HFFc6 (cell line): ENCODE measurements around the gene BICDL1. TPM values are rescaled to one million over a fixed set of nuclear protein-coding genes. Genes with fewer than 3 reads are reported as not detected.

Experiments used
- DNase-seq: peaks from one replicate; pipeline ENCODE4 v3.0.0-alpha.2; 2018
- H3K27ac Mint-ChIP-seq: 2 replicates; pipeline ENCODE4 v1.8.0; 2020; ENCODE audit warnings: mild to moderate bottlenecking, mixed read lengths
- H3K27me3 Mint-ChIP-seq: 2 replicates; pipeline ENCODE4 v1.8.0; 2021; ENCODE audit warnings: mild to moderate bottlenecking, moderate library complexity, mixed read lengths; ENCODE audit not compliant: insufficient read depth
- H3K36me3 Mint-ChIP-seq: 2 replicates; pipeline ENCODE4 v1.8.0; 2021; ENCODE audit warnings: low read depth, mixed read lengths
- H3K4me1 Mint-ChIP-seq: 2 replicates; pipeline ENCODE4 v1.8.0; 2020; ENCODE audit warnings: low read depth, mixed read lengths
- H3K4me3 Mint-ChIP-seq: 2 replicates; pipeline ENCODE4 v1.8.0; 2020; ENCODE audit warnings: mild to moderate bottlenecking, moderate library complexity, mixed read lengths
- H3K9me3 Mint-ChIP-seq: 2 replicates; pipeline ENCODE4 v1.8.0; 2020; ENCODE audit warnings: mild to moderate bottlenecking, mixed read lengths
- CTCF ChIP-seq: fragments of 200-600 bp; sonication (generic); IDR thresholded peaks from 2 replicates; pipeline ENCODE4 v1.5.0; 2021; ENCODE audit warnings: antibody characterized with exemption, mild to moderate bottlenecking
- long read RNA-seq: library from polyadenylated mRNA; unstranded; transcript quantifications from one replicate; pipeline ENCODE4 v2.0.0, GENCODE V29; 2019
- total RNA-seq, 6 experiments: library from RNA; stranded (reverse); fragmentation: NEBNext Ultra II Directional; extraction: Animal tissue kit (Norgen Biotek cat#: 25700); gene quantifications; 2 replicates in 1 of 6; 3 replicates in 5 of 6; pipeline ENCODE4 v1.2.3, GENCODE V29; 2021

The BICDL1 gene
- total RNA-seq = under 1 TPM in 1 of 6 experiments, not detected in 5; 0.05 TPM
- long read RNA-seq = 0 reads

GRCh38 chr12:119988472-119989360, at the start of gene BICDL1:
TSS of gene BICDL1 (plus strand) at chr12:119989236. CDS start at chr12:119989869, 633 bp downstream.
- H3K27ac Mint-ChIP-seq = no peak within 1 kb of the TSS
- peak; percentile 29 for DNase-seq
- peaks cover 22% of the 10 kb centered on the region for H3K27me3 Mint-ChIP-seq
- TF ChIP-seq CTCF = peak; percentile 44
- no peaks in the 10 kb centered on the region for H3K9me3 Mint-ChIP-seq
- peak within 1 kb of the TSS; percentile 79 for H3K4me3 Mint-ChIP-seq
- no peaks in the 10 kb centered on the region for H3K36me3 Mint-ChIP-seq
- peaks cover 8% of the 10 kb centered on the region; the same call in 1 of the 2 replicates for H3K4me1 Mint-ChIP-seq

GRCh38 chr12:119940897-119941296, 48.1 kb upstream of the BICDL1 start:
- Mint-ChIP-seq H3K27me3 (peaks cover 8% of the 10 kb centered on the region), H3K27ac (no peak overlapping the region; the same call in 1 of the 2 replicates), H3K4me1 (peaks cover 12% of the 10 kb centered on the region), H3K4me3 (no peak overlapping the region), H3K9me3 (no peaks in the 10 kb centered on the region), H3K36me3 (no peaks in the 10 kb centered on the region)
- TF ChIP-seq CTCF = no peak
- peak; percentile 73 for DNase-seq

GRCh38 chr12:119942386-119942785, 46.6 kb upstream of the BICDL1 start:
- no peak for DNase-seq
- Mint-ChIP-seq H3K9me3 (no peaks in the 10 kb centered on the region), H3K4me1 (peaks cover 12% of the 10 kb centered on the region), H3K36me3 (no peaks in the 10 kb centered on the region), H3K27me3 (peaks cover 10% of the 10 kb centered on the region), H3K27ac (no peak overlapping the region), H3K4me3 (no peak overlapping the region)
- TF ChIP-seq CTCF = no peak

GRCh38 chr12:119946213-119946612, 42.8 kb upstream of the BICDL1 start:
- no peak overlapping the region for H3K27ac Mint-ChIP-seq
- no peak for TF ChIP-seq CTCF
- H3K4me1 Mint-ChIP-seq = peaks cover 1% of the 10 kb centered on the region
- no peak for DNase-seq
- H3K36me3 Mint-ChIP-seq = no peaks in the 10 kb centered on the region
- peaks cover 12% of the 10 kb centered on the region for H3K27me3 Mint-ChIP-seq
- H3K4me3 Mint-ChIP-seq = no peak overlapping the region
- no peaks in the 10 kb centered on the region for H3K9me3 Mint-ChIP-seq

- Mint-ChIP-seq H3K27ac (no peak overlapping the region), H3K36me3 (no peaks in the 10 kb centered on the region), H3K4me3 (no peak overlapping the region), H3K4me1 (no peaks in the 10 kb centered on the region), H3K9me3 (0 out of 2 replicates have a peak, but pooled peaks cover 2% of the 10 kb centered on the region), H3K27me3 (peaks cover 9% of the 10 kb centered on the region)
- no peak for TF ChIP-seq CTCF
- no peak for DNase-seq
These were observed 39.9 kb upstream of the BICDL1 start for GRCh38 chr12:119949145-119949544.
